ENCODE measurements around the gene CNOT4.
A peak's percentile ranks its signal among the peaks of the same experiment; 100 is the strongest.

The CNOT4 gene

GRCh38 chr7:135512135-135512887, 2.4 kb upstream of the CNOT4 start:
- H3K27me3 ChIP-seq (ENCODE audit: insufficient read depth, poor library complexity, severe bottlenecking): no peaks in the 10 kb centered on the region
- no peak for TF ChIP-seq POLR2AphosphoS5 (IDR thresholded peaks at IDR 0.05; ENCODE audit: low read depth)
- no peak for TF ChIP-seq GABPA (IDR thresholded peaks at IDR 0.05; ENCODE audit: low read depth)
- no peak for TF ChIP-seq CTCF (IDR thresholded peaks at IDR 0.05; ENCODE audit: insufficient read depth, low read length)
- TF ChIP-seq SPI1 (IDR thresholded peaks at IDR 0.05; ENCODE audit: borderline replicate concordance, low read depth): no peak
- TF ChIP-seq REST (IDR thresholded peaks at IDR 0.05; ENCODE audit: insufficient replicate concordance, low read depth): no peak
- no peak overlapping the region for H3K27ac ChIP-seq (replicated peaks)
- DNase-seq (ENCODE audit: low read depth in 1 of 2, low spot score in 1 of 2): peak; percentile 65 to 73
- no peak overlapping the region for H3K4me3 ChIP-seq (replicated peaks; ENCODE audit: insufficient read depth, low read length)

- Histone ChIP-seq H3K27ac (replicated peaks) (peak overlapping the region; percentile 95), H3K4me3 (replicated peaks; ENCODE audit: insufficient read depth, low read length) (peak overlapping the region; percentile 81)
Observed at GRCh38 chr7:135510592-135511183, 786 bp upstream of the CNOT4 start.

More at GRCh38 chr7:135510592-135511183, 786 bp upstream of the CNOT4 start:
- no peaks in the 10 kb centered on the region for H3K27me3 ChIP-seq (ENCODE audit: insufficient read depth, poor library complexity, severe bottlenecking)
- TF ChIP-seq REST (IDR thresholded peaks at IDR 0.05; ENCODE audit: insufficient replicate concordance, low read depth): no peak
- TF ChIP-seq CTCF (IDR thresholded peaks at IDR 0.05; ENCODE audit: insufficient read depth, low read length): no peak
- no peak for TF ChIP-seq SPI1 (IDR thresholded peaks at IDR 0.05; ENCODE audit: borderline replicate concordance, low read depth)
- TF ChIP-seq POLR2AphosphoS5 (IDR thresholded peaks at IDR 0.05; ENCODE audit: low read depth): no peak
- no peak for TF ChIP-seq GABPA (IDR thresholded peaks at IDR 0.05; ENCODE audit: low read depth)
- peak; percentile 34 to 38 for DNase-seq (ENCODE audit: low read depth in 1 of 2, low spot score in 1 of 2)
